Measurements from ENCODE around the gene EXOC3.

EXOC3 gene

GRCh38 chr5:425714-426113 lies 17.3 kb upstream of the EXOC3 start:
- FAIRE-seq (no peak), DNase-seq (ENCODE audit: low spot score) (no peak)

- FAIRE-seq (peak; percentile 88), DNase-seq (ENCODE audit: low spot score) (no peak)
Observed at GRCh38 chr5:426392-426976, 16.5 kb upstream of the EXOC3 start.

- no peak for DNase-seq (ENCODE audit: low spot score)
- no peak for FAIRE-seq
Observed at GRCh38 chr5:427415-428087, 15.4 kb upstream of the EXOC3 start.

- DNase-seq (ENCODE audit: low spot score) (no peak), FAIRE-seq (no peak)
Observed at GRCh38 chr5:428219-428618, 14.8 kb upstream of the EXOC3 start.

- FAIRE-seq (no peak), DNase-seq (ENCODE audit: low spot score) (no peak)
Observed at GRCh38 chr5:428754-429452, 14.1 kb upstream of the EXOC3 start.

- no peak for DNase-seq (ENCODE audit: low spot score)
- no peak for FAIRE-seq
Observed at GRCh38 chr5:429453-430188, 13.4 kb upstream of the EXOC3 start.

GRCh38 chr5:430214-430925 lies 12.6 kb upstream of the EXOC3 start:
- no peak for FAIRE-seq

GRCh38 chr5:431001-431710 lies 11.8 kb upstream of the EXOC3 start:
- DNase-seq (ENCODE audit: low spot score) (peak; percentile 67), FAIRE-seq (peak; percentile 55)

More at GRCh38 chr5:430214-430925, 12.6 kb upstream of the EXOC3 start:
- DNase-seq (ENCODE audit: low spot score): no peak

GRCh38 chr5:431711-432050 lies 11.3 kb upstream of the EXOC3 start:
- FAIRE-seq: no peak
- DNase-seq (ENCODE audit: low spot score): no peak

- no peak for DNase-seq (ENCODE audit: low spot score)
- FAIRE-seq: no peak
Observed at GRCh38 chr5:432201-432927, 10.6 kb upstream of the EXOC3 start.

GRCh38 chr5:432928-433791 lies 9.8 kb upstream of the EXOC3 start:
- no peak for DNase-seq (ENCODE audit: low spot score)

GRCh38 chr5:433836-434235 lies 9.1 kb upstream of the EXOC3 start:
- DNase-seq (ENCODE audit: low spot score) (no peak), FAIRE-seq (no peak)

More at GRCh38 chr5:432928-433791, 9.8 kb upstream of the EXOC3 start:
- no peak for FAIRE-seq

GRCh38 chr5:434443-435146 lies 8.4 kb upstream of the EXOC3 start:
- DNase-seq (ENCODE audit: low spot score): no peak
- FAIRE-seq: no peak

- no peak for DNase-seq (ENCODE audit: low spot score)
- FAIRE-seq: no peak
Observed at GRCh38 chr5:435156-435790, 7.7 kb upstream of the EXOC3 start.

GRCh38 chr5:435961-436640 lies 6.9 kb upstream of the EXOC3 start:
- FAIRE-seq (peak; percentile 42), DNase-seq (ENCODE audit: low spot score) (peak; percentile 53)

GRCh38 chr5:436641-436975 lies 6.4 kb upstream of the EXOC3 start:
- FAIRE-seq (no peak), DNase-seq (ENCODE audit: low spot score) (no peak)

- DNase-seq (ENCODE audit: low spot score): no peak
- FAIRE-seq: no peak
Observed at GRCh38 chr5:437281-437771, 5.7 kb upstream of the EXOC3 start.

All from urothelium cell line (cell line).